ENCODE measurements around the gene SCUBE1. TPM values are rescaled to one million over a fixed set of nuclear protein-coding genes. Genes with fewer than 3 reads are reported as not detected.

Gene SCUBE1
- total RNA-seq, 4 donors from 2014 or later, result 33.3 to 109 (median 66.3) TPM

DNA sequence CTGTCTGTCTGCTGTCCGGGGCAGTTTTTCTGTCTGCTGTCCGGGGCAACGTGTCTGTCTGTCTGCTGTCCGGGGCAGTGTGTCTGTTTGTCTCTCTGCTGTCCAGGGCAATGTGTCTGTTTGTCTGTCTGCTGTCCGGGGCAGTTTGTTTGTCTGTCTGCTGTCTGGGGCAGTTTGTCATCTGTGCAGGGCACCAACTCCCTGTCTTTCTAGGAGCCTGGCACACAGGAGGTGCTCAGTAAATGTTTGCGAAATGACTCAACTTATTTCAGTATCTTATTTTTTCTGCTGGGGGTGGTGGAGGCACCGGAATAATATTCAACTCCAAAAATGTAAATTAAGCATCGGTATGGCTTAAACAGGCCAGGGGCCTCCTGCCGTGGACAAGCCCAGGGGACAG, 144.2 kb downstream of the SCUBE1 start:
- Histone ChIP-seq H3K36me3 (peaks cover 0 to 14% (median 3%) of the 10 kb centered on the region in 4 donors), H3K4me1 (no peaks in the 10 kb centered on the region), H3K9me3 (no peaks in the 10 kb centered on the region), H3K27me3 (peaks cover 0 to 31% (median 0%) of the 10 kb centered on the region in 4 donors), H3K4me3 (no peak overlapping the region), H3K27ac (replicated peaks in 1 of 4) (no peak overlapping the region)
- intact Hi-C loops (cut with DNase I), result no loop called here
- TF ChIP-seq, protein P1, sequence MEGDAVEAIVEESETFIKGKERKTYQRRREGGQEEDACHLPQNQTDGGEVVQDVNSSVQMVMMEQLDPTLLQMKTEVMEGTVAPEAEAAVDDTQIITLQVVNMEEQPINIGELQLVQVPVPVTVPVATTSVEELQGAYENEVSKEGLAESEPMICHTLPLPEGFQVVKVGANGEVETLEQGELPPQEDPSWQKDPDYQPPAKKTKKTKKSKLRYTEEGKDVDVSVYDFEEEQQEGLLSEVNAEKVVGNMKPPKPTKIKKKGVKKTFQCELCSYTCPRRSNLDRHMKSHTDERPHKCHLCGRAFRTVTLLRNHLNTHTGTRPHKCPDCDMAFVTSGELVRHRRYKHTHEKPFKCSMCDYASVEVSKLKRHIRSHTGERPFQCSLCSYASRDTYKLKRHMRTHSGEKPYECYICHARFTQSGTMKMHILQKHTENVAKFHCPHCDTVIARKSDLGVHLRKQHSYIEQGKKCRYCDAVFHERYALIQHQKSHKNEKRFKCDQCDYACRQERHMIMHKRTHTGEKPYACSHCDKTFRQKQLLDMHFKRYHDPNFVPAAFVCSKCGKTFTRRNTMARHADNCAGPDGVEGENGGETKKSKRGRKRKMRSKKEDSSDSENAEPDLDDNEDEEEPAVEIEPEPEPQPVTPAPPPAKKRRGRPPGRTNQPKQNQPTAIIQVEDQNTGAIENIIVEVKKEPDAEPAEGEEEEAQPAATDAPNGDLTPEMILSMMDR (IDR thresholded peaks at IDR 0.05), result no peak
- TF ChIP-seq POLR2A (IDR thresholded peaks at IDR 0.05; ENCODE audit: low read depth) (no peak), EP300 (IDR thresholded peaks at IDR 0.05) (no peak), POLR2AphosphoS5 (IDR thresholded peaks at IDR 0.05) (no peak)
- DNase-seq (ENCODE audit: extremely low spot score), result no peak
- WGBS, result 69% methylated on average over 8 of the region's 9 CpGs

DNA sequence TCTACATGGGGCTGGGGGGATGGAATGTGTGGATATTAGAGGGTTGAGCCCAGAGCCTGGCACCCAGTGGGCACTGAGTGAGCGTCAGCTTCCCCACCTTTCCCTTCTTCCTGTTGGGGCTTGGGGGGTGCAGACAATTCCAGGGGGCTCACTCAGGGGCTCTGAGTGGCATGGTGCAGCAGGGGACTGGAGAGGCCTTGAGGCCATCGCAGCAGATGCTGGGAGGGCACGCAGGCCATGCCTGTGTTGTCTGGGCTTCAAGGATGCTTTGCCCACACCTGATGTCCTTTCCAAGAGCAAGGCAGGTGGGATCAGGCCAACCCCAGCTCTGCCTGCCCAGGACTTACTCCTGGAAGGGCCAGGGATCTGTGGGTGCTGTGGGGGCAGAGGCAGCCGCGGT, 145.0 kb downstream of the SCUBE1 start:
- 94% methylated on average over 2 of the region's 5 CpGs for WGBS
- no peaks in the 10 kb centered on the region for H3K9me3 ChIP-seq
- no peak for DNase-seq (ENCODE audit: extremely low spot score)
- TF ChIP-seq, protein P1 (IDR thresholded peaks at IDR 0.05), result no peak
- TF ChIP-seq POLR2A (IDR thresholded peaks at IDR 0.05; ENCODE audit: low read depth) (no peak), POLR2AphosphoS5 (IDR thresholded peaks at IDR 0.05) (no peak), EP300 (IDR thresholded peaks at IDR 0.05) (no peak)
- no peak overlapping the region for H3K27ac ChIP-seq (replicated peaks in 1 of 4)
- H3K4me3 ChIP-seq, result no peak overlapping the region
- H3K4me1 ChIP-seq, result no peaks in the 10 kb centered on the region
- H3K36me3 ChIP-seq, result peaks cover 0 to 8% (median 3%) of the 10 kb centered on the region in 4 donors
- H3K27me3 ChIP-seq, result peaks cover 0 to 31% (median 0%) of the 10 kb centered on the region in 4 donors
- intact Hi-C loops (cut with DNase I), result no loop called here

DNA sequence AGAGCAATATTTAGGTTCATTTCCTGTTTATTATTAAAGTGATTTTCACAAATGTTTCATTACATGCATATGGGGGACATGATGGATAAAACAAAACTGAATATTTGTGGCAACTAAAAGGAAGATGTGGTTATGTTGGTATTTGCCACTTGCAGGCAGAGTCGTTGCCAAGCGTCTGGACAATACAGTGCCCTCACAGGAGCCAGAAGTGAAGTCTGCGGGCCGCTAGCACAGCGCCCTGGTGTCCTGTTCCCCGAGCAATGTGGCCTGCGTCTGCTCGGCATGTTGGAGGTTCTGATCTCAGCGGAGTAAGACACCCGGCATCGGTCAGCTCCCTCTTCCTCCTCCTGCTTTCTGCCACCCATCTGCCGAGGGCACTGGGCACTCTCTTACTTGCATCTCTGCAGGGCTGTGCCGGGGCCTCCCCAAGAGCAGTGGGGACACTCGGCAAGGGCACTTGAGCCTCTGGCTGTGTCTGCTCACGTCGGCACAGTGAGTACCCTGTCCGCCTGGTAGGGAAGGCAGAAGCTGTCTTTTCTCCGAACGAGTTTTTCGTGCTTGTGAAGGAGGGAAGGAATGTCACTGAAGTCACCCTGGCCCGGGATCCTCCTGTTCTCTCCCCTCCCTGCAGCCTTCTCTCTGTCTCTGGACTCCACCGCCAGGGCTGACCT, 145.8 kb downstream of the SCUBE1 start:
- no peaks in the 10 kb centered on the region for H3K4me1 ChIP-seq
- peaks cover 0 to 31% (median 0%) of the 10 kb centered on the region in 4 donors for H3K27me3 ChIP-seq
- no peak for DNase-seq (ENCODE audit: extremely low spot score)
- no peak overlapping the region for H3K4me3 ChIP-seq
- H3K27ac ChIP-seq (replicated peaks in 1 of 4), result no peak overlapping the region
- intact Hi-C loops (cut with DNase I), result no loop called here
- TF ChIP-seq, protein P1 (IDR thresholded peaks at IDR 0.05), result no peak
- TF ChIP-seq POLR2AphosphoS5 (IDR thresholded peaks at IDR 0.05), result peak in 1 of 2 donors; percentile 10
- H3K9me3 ChIP-seq, result no peaks in the 10 kb centered on the region
- WGBS, result 59% methylated on average over 22 of the region's 22 CpGs
- H3K36me3 ChIP-seq, result peaks cover 0 to 7% (median under 1%) of the 10 kb centered on the region in 4 donors

DNA sequence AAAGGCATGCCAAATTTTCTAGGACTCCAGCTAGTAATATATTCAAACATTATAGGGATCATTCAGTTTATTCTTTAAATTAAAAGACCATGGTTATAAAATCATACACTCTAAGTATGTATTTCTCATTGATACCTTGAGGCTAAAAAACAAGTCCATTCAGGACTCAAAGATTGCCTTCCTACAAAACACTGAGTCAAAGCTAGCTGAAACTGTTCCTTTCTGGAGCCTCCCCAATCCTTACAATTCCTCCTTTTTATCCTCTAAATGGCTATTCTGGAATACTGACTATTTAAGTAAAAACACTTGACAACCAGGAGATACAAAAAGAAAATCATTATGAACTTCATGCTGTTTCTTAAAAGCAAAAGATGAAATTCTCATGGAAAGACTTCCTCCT, 151.3 kb downstream of the SCUBE1 start:
- DNase-seq (ENCODE audit: extremely low spot score), result no peak
- TF ChIP-seq POLR2A (IDR thresholded peaks at IDR 0.05; ENCODE audit: low read depth), result no peak
- Histone ChIP-seq H3K9me3 (no peaks in the 10 kb centered on the region), H3K4me3 (no peak overlapping the region), H3K4me1 (peaks cover 4 to 7% (median 6%) of the 10 kb centered on the region in 4 donors), H3K36me3 (no peaks in the 10 kb centered on the region), H3K27ac (replicated peaks in 1 of 4) (no peak overlapping the region), H3K27me3 (peaks cover 0 to 7% (median 0%) of the 10 kb centered on the region in 4 donors)
- intact Hi-C loops (cut with DNase I), result no loop called here

DNA sequence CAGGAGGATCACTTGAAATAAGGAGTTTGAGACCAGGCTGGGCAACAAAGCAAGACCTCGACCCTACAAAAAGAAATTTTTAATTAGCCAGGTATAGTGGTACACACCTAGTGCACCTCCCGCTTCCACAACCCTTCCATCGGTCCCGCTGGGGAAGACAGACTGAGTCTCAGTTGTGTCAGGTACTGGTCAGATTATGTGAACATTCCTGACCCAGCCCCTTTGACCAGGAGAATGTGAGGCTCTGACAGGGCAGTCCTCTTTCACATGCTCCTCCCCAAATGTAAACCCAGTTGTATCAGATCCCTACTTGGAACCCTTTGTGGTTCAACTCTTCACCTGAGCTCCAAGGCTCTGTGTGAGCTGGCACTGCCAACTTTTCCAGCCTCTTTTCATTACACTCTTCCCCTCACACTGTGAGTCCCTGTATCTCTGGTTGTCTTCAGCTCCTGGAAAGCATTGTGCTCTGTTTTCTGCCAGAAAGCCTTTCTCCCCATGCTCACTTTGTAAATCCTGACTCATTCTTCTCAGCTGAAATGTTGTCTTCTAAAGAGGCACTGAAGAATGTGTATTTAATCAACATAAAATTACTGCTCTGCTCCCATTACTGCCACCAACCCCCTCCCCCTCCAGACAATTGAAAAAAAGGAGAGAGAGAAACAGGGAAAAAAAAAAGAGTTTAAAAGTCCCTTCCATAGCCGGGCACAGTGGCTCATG, 154.2 kb downstream of the SCUBE1 start:
- intact Hi-C loops (cut with DNase I), result no loop called here
- Histone ChIP-seq H3K4me3 (no peak overlapping the region), H3K9me3 (no peaks in the 10 kb centered on the region), H3K27me3 (no peaks in the 10 kb centered on the region), H3K27ac (replicated peaks in 1 of 4) (no peak overlapping the region), H3K4me1 (peaks cover 16 to 35% (median 25%) of the 10 kb centered on the region in 4 donors), H3K36me3 (no peaks in the 10 kb centered on the region)
- TF ChIP-seq, protein P1 (IDR thresholded peaks at IDR 0.05), result no peak
- TF ChIP-seq EP300 (IDR thresholded peaks at IDR 0.05) (no peak), POLR2AphosphoS5 (IDR thresholded peaks at IDR 0.05) (no peak), POLR2A (IDR thresholded peaks at IDR 0.05; ENCODE audit: low read depth) (no peak)
- DNase-seq (ENCODE audit: extremely low spot score), result no peak
- WGBS, result 90% methylated on average over 5 of the region's 5 CpGs
